ENCODE measurements around the gene MYBPHL.

The MYBPHL gene, protein sequence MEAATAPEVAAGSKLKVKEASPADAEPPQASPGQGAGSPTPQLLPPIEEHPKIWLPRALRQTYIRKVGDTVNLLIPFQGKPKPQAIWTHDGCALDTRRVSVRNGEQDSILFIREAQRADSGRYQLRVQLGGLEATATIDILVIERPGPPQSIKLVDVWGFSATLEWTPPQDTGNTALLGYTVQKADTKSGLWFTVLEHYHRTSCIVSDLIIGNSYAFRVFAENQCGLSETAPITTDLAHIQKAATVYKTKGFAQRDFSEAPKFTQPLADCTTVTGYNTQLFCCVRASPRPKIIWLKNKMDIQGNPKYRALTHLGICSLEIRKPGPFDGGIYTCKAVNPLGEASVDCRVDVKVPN

GRCh38 chr1:109306832-109307273 lies at the start of gene MYBPHL:
Gene MYBPHL (minus strand): TSS chr1:109307011. CDS start chr1:109306991, 20 bp downstream.
- peak; percentile 76 for DNase-seq (ENCODE audit: low spot score)

DNA sequence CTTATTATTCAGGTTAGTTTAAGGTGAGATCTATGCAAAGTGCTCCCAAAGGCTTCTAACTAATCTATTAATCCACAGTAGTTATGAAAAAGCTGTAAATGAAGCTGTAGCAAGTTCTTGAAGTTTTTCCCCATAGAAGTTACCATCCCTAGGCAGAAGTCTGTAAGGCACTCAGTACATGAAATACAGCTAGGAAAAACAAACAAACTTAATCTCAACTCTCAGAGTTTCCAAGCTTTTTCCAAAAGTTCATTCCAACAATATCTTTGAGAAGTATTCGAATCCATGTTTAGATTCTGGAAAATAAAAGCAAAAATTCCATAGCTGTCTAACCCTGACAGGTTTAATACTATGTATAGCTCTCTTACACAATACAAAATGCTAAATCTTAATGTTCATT lies 49.7 kb upstream of the MYBPHL start:
- no peak for DNase-seq (ENCODE audit: low spot score)

DNA sequence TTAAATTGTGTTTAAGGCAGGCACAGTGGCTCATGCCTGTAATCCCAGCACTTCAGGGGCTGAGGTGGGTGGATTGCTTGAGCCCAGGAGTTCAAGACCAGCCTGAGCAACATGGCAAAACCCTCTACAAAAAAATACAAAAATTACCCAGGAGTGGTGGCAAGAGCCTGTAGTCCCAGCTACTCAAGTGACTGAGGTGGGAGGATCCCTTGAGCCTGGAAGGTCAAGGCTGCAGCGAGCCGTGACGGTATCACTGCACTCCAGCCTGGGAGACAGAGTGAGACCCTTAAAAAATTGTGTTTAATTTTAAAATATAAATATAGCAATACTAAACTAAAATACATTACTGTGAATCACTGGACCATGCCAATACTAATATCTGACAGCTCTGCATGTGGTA lies 48.1 kb upstream of the MYBPHL start:
- DNase-seq (ENCODE audit: low spot score) = no peak

DNA sequence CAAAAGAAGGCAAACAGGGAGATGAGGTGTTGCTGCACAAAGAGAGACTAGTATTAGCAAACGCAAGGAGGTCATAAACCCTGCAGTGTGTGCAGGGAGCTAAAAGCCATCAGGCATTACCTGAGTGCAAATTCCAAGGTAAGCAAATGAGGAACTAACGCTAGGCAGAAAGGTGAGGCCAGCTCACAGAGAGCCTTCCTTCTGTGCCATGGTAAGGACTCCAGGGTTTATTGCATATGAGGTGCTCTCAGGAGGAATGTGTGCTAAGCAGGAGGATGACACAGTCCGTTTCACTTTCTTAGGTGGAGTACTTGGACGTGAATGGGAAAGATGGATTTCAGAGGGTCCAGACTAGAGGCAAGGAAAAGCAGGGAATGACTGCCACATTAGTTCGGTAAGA lies 44.6 kb upstream of the MYBPHL start:
- no peak for DNase-seq (ENCODE audit: low spot score)

DNA sequence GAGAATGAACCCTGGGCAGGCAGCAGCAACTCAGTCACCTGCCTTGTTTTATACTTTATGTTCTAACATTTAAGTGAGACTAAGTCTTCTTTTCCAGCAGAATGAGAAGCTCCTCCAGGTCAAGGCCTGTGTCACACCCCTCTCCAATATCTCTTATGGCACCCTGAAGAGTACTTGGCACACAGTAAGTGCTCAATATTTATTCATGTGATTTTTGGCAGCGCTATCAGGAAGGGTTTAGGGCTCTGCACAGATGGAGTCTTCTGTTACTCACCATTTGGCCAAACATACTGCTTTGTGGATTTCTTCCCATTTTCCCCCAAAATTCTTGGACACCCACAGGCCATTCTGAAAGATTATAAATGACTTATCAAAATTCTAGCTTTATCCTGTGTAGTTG lies 43.8 kb upstream of the MYBPHL start:
- no peak for DNase-seq (ENCODE audit: low spot score)

- DNase-seq (ENCODE audit: low spot score) = no peak
Measured at GRCh38 chr1:109350182-109350581, 43.4 kb upstream of the MYBPHL start.

- no peak for DNase-seq (ENCODE audit: low spot score)
Measured at GRCh38 chr1:109347511-109347910, 40.7 kb upstream of the MYBPHL start.

DNA sequence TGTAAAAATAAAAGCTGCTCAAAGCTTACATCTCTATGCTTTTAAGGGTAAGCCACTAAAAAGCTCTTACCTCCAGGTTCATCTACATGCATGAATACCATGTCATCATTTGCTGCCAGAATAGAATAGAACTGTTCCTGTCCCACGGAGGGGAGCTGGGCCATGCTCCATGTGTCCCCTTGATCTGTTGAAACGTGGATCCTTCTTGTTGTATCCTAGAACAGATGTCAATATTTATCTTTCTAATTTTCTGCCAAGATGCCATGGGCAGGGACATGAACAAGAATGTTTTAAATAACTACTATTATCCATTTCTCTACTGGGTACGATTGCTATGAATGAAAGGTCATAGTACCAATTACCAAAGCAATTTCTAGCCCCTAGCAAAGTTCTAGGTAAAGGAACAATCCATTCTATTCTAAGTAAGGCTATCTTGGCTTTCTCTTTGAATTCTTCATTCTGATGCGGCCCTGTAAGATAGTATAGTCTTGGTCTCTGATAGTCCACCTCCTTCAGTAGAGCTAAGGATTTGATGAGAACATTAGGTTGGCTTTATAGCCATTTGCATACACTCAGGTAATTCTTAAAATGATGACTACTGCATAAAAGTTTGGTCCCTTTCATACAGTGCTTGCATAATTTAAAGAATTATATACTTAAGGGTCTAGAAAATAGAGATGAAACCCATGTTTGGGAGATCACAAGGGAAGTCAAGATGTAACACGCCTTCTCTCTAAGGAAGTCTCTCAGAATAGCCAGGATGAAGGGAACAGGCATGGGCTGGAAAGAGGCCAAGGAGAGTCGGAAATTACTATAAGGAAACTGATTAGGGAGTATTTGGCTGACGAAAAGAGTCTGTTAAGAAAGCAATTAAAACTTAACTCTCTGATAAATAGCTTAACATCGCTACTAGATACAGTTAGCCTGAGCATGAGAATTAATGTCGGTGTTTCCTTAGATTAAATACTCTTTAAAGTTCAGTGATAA lies 35.4 kb upstream of the MYBPHL start:
- no peak for DNase-seq (ENCODE audit: low spot score)

DNA sequence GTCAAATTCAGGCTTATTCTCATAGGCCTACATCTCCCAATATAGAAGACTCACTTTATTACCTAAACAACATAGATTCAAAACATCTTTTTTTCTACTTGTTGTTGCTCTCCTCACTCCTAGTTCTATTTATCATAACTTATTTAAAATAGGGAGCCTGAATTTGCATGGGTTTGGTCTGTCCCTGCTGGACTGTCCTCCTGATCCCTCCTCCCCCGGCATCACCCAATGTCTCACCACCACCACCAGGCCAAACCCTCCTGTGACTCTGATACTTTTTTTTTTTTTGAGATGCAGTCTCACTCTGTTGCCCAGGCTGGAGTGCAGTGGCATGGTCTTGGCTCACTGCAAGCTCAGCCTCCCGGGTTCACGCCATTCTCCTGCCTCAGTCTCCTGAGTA lies 31.8 kb upstream of the MYBPHL start:
- DNase-seq (ENCODE audit: low spot score) = no peak

DNA sequence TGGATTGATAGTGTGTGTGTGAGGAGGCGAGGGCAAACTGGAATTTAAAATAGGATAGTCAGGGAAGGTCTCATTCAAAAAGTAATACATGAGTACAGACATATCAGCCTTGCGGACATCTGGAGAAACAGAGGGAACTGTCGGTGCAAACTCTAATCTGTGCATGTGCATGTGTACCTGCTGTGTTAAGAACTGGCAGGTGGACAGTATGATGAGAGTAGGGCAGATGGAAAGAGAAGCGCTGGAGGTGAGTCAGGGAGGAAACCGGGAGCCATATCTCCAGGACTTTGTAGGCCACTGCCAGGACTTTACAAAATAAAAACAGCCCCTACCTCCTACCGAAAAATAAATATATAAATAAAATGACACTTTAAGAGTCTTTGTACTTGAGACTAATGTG lies 31.3 kb upstream of the MYBPHL start:
- DNase-seq (ENCODE audit: low spot score) = no peak

- no peak for DNase-seq (ENCODE audit: low spot score)
Measured at GRCh38 chr1:109335091-109335490, 28.3 kb upstream of the MYBPHL start.

GRCh38 chr1:109331113-109331512 lies 24.3 kb upstream of the MYBPHL start:
- DNase-seq (ENCODE audit: low spot score) = no peak

DNA sequence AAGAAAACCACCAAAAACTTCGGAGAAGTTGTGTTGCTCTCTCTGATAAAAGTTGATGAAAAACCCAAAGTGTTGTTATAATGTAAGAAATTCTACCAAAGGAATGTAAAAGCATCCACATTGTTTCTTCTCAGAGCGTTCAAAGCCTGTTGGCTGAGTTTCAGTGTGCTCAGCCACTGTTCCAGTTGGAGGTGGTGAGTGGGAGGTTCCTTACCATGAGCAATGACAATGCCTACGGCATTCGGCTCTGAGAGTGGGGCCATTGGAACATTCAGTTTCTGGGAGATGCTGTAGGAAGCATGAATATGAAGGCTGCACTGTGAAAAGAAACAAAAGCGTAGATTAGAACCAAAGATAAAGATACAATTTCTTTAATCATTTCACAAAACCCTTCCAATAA lies 20.5 kb upstream of the MYBPHL start:
- no peak for DNase-seq (ENCODE audit: low spot score)

GRCh38 chr1:109322974-109323373 lies 16.2 kb upstream of the MYBPHL start:
- no peak for DNase-seq (ENCODE audit: low spot score)

DNA sequence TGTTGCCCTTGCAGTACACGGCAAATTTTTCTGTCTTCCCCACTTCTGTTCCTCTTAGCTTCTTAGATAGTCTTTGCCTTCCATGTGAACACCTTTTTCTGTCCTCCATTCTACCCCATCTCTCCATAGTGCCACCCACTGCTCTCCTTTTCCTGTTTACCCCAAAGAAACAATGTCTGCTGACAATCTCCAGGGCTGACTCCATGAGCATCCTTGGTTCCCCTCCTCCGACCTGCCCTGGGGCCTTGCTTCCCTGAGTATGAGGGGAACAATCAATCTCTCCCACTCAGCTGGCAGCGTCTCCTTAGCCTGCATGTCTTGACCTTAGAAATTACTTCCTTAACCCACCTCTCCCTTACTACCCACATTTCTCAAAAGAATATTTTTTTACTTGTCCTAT lies 12.3 kb upstream of the MYBPHL start:
- no peak for DNase-seq (ENCODE audit: low spot score)

DNA sequence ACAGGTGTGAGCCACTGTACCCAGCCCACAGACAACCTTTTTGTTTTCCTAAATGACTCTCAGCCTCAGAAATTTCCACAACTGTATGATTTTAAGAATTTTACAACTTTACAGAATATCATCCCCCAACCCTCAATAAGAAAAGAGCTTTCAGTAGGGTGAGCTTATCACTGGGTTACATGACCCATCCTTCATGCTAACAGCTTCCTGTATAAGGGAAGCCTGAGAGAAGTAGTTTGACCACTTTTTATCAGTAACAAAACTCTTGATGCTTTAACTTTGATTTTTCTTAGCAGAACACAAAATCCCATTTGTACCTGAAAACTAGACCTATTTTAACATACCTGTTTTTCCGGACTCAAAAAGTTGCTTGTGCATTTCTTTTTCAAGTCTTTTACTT lies 9.7 kb upstream of the MYBPHL start:
- no peak for DNase-seq (ENCODE audit: low spot score)

GRCh38 chr1:109315288-109315687 lies 8.5 kb upstream of the MYBPHL start:
- DNase-seq (ENCODE audit: low spot score) = no peak

DNA sequence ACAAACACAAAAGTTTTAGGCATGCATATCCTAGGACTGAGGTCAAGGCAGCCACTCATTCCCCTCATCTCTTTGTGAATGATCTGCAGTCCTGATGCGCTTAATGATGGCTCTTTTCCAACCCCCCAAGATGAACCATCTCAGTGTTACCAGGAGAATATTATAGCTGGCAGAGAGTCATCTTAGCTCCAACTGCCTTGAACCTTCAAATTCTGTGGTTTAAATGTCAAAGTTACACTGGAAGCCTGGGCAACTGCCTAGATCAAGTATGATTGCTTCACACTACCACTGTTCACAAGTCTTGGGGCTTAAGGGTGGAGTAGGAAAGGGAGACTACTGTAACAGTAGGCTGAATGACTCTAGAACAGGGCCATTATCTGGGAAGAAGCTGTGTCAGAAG lies 8.0 kb upstream of the MYBPHL start:
- no peak for DNase-seq (ENCODE audit: low spot score)

GRCh38 chr1:109312978-109313775 lies 6.4 kb upstream of the MYBPHL start:
- DNase-seq (ENCODE audit: low spot score) = peak; percentile 50

DNA sequence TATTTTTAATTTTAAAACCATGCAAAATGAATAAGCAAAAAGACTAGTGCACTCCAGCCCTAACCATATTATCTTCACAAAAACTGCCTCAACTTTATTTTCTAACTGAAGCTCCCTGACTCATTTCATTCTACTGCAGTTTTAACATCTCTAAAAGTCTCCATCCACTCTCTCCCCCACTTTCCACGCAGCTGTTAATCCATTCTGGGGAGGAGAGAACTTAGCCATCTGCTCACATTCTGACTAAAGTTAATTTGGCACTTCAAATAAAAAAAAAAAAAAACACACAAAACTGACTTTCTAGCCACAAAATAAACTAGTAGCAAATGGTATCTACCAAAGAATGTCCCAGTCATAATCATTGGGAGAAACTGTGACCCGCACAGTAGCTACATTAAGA lies 5.4 kb upstream of the MYBPHL start:
- no peak for DNase-seq (ENCODE audit: low spot score)

DNA sequence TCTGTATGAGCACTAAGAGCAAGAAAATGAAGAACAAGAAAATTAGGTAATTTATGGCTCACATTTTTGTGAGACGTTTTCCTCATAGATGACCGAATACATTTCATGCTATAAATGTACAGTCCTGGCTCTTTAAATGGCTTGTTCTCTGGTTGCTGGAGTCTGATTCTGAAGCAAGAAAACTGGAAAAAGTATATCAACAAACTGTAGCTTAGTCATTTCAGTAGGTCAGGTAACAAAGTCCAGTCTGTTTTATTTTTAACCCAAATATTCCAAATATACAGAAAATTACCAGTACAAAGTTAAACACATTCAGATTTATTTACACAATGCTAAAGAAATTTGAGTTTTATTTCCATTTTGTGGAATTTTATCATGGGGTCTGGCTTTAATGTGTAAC lies 2.5 kb upstream of the MYBPHL start:
- DNase-seq (ENCODE audit: low spot score) = no peak

Data from D341Med (cell line).